ENCODE measurements around the gene C14orf180. TPM values are rescaled to one million over a fixed set of nuclear protein-coding genes. Genes with fewer than 3 reads are reported as not detected.

Gene C14orf180
- total and polyA plus RNA-seq, 9 donors, result 0.12 to 0.40 (median 0.13) TPM; not detected in 2

DNA sequence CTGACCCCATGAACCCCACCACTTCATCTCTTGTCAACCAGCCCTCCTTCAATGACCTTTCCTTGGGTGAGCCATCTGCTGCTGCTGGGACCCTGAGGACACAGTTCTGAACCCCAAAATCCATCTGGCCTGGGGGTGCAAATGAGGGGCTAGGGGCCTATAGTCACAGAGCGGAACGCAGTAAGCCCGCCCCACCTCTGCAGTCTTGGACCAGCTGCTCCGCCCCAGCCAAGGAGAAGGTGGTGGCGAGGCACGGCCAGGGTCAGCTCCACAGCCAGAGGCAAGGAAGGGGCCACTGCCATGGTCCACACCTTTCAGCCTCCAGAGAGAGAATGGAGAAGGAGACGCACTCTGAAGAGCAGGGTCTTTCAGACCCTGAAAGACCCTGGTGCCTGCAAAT, 19.9 kb downstream of the C14orf180 start:
- Histone ChIP-seq H3K4me1 (ENCODE audit: insufficient read depth) (peaks cover 6% of the 10 kb centered on the region), H3K4me3 (no peak overlapping the region), H3K27me3 (no peaks in the 10 kb centered on the region), H3K27ac (no peak overlapping the region), H3K36me3 (no peaks in the 10 kb centered on the region), H3K9me3 (no peaks in the 10 kb centered on the region)
- intact Hi-C loops (cut with DNase I), result no loop called here
- TF ChIP-seq EP300 (IDR thresholded peaks at IDR 0.05), result no peak
- TF ChIP-seq, protein P1, sequence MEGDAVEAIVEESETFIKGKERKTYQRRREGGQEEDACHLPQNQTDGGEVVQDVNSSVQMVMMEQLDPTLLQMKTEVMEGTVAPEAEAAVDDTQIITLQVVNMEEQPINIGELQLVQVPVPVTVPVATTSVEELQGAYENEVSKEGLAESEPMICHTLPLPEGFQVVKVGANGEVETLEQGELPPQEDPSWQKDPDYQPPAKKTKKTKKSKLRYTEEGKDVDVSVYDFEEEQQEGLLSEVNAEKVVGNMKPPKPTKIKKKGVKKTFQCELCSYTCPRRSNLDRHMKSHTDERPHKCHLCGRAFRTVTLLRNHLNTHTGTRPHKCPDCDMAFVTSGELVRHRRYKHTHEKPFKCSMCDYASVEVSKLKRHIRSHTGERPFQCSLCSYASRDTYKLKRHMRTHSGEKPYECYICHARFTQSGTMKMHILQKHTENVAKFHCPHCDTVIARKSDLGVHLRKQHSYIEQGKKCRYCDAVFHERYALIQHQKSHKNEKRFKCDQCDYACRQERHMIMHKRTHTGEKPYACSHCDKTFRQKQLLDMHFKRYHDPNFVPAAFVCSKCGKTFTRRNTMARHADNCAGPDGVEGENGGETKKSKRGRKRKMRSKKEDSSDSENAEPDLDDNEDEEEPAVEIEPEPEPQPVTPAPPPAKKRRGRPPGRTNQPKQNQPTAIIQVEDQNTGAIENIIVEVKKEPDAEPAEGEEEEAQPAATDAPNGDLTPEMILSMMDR (IDR thresholded peaks at IDR 0.05), result no peak
- TF ChIP-seq POLR2A (IDR thresholded peaks at IDR 0.05), result no peak
- WGBS, 3 donors, result 94 to 96% (median 96%) methylated on average over 7 of the region's 7 CpGs
- no peak for DNase-seq

DNA sequence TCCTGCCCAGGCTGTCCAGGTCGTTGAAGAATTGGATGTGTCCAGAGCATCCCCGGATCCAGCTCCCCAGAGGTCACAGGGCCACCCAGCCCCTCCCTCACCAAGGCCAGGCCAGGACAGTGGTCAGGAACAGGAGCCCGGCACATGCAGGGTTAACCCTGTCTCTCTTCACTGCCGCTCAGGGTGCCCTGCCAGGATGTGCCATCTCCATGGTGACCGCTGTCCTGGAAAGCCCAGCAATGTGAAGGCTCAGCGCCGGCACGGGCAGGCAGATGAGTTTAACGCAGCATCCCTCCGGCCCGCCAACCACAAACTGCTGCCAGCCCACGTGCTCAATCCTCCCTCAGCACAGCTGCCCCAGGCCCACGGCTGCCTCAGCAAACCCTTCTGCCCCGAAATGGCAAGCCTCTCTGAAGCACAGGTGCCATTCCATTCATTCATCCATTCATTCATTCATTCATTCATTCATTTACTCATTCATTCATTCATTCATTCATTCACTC, 20.6 kb downstream of the C14orf180 start:
- intact Hi-C loops (cut with DNase I), result no loop called here
- Histone ChIP-seq H3K36me3 (no peaks in the 10 kb centered on the region), H3K27ac (no peak overlapping the region), H3K4me3 (no peak overlapping the region), H3K27me3 (no peaks in the 10 kb centered on the region), H3K9me3 (no peaks in the 10 kb centered on the region), H3K4me1 (ENCODE audit: insufficient read depth) (peaks cover 7% of the 10 kb centered on the region)
- TF ChIP-seq EP300 (IDR thresholded peaks at IDR 0.05) (no peak), POLR2A (IDR thresholded peaks at IDR 0.05) (no peak)
- TF ChIP-seq, protein P1 (IDR thresholded peaks at IDR 0.05), result no peak
- 9 to 19% (median 12%) methylated on average over 14 of the region's 14 CpGs for WGBS, 3 donors
- DNase-seq, result peak in 1 of 5 donors; percentile 38

DNA sequence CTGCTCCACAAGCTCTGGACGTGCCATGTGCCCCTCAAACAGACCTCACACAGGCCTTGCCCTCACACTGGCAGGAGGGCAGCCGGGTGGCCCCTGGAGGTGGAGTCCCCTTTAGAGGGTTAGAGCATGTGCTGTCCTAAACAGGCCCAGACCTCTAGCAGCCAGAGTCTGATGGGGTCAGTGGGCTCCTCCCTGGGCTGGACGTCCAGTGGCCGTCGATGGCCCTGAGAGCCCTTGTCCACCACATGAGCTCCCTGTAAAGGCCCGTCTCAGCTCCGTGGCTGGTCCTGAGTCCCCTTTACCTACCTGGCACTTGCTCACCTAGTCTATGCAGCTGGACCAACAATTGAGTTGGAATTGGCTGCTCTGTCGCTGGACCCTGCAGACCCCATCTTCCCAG, 21.2 kb downstream of the C14orf180 start:
- intact Hi-C loops (cut with DNase I), result no loop called here
- 78 to 89% (median 87%) methylated on average over 8 of the region's 8 CpGs for WGBS, 3 donors
- no peak overlapping the region for H3K27ac ChIP-seq
- H3K36me3 ChIP-seq, result no peaks in the 10 kb centered on the region
- peak in 1 of 5 donors; percentile 17 for DNase-seq
- TF ChIP-seq EP300 (IDR thresholded peaks at IDR 0.05) (no peak), POLR2A (IDR thresholded peaks at IDR 0.05) (no peak)
- TF ChIP-seq, protein P1 (IDR thresholded peaks at IDR 0.05), result no peak
- H3K9me3 ChIP-seq, result no peaks in the 10 kb centered on the region
- H3K4me3 ChIP-seq, result no peak overlapping the region
- H3K27me3 ChIP-seq, result no peaks in the 10 kb centered on the region
- H3K4me1 ChIP-seq (ENCODE audit: insufficient read depth), result peaks cover 7% of the 10 kb centered on the region

DNA sequence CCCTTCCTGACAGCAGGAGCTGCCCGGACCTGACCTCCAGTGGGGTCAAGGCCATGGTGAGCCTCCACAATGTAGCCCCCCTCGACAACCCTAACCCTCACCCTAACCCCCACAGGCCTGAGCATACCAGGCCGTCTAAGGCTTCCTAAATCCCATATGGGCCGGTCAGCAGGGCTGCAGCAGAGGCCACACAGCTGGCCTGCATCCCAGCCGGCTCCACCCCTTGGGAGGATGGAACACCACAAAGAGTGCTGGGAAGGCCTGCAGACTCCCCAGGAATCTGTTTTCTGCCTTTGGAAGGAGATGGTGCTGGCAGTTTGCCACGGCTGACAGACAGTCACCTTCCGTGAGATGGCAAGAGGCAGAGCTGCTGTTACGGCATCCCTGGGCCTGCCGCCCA, 22.2 kb downstream of the C14orf180 start:
- TF ChIP-seq EP300 (IDR thresholded peaks at IDR 0.05) (no peak), POLR2A (IDR thresholded peaks at IDR 0.05) (no peak)
- TF ChIP-seq, protein P1 (IDR thresholded peaks at IDR 0.05), result no peak
- 17 to 25% (median 24%) methylated on average over 9 of the region's 9 CpGs for whole genome bisulfite sequencing, 3 donors
- intact Hi-C loops (cut with DNase I), result no loop called here
- Histone ChIP-seq H3K36me3 (no peaks in the 10 kb centered on the region), H3K4me3 (no peak overlapping the region), H3K9me3 (no peaks in the 10 kb centered on the region), H3K4me1 (ENCODE audit: insufficient read depth) (peaks cover 7% of the 10 kb centered on the region), H3K27ac (no peak overlapping the region), H3K27me3 (no peaks in the 10 kb centered on the region)
- DNase-seq, result peak in 2 of 5 donors; percentile 12 to 32

All from ovary (tissue), 9 donors.